OCI-LY1 (cell line): ENCODE data around the gene DDX51.
"Not testable (repeated sequence)": the region's sequence is repeated elsewhere in the genome, so short reads cannot be mapped to it uniquely, and the experiment has no call there.

Source experiments
- H2AFZ ChIP-seq: fragments of 200-600 bp; sonication (generic), shearing (Covaris generic); 2 replicates; pipeline ENCODE4 v1.6.0; 2014; ENCODE audit warnings: antibody characterized with exemption, mild to moderate bottlenecking, low read length
- H3F3A ChIP-seq: fragments of 200-600 bp; sonication (generic), shearing (Covaris generic); 2 replicates; pipeline ENCODE4 v1.6.0; 2014; ENCODE audit warnings: mild to moderate bottlenecking, antibody characterized with exemption, low read length, moderate library complexity; ENCODE audit not compliant: insufficient read depth
- H3K27ac ChIP-seq: fragments of 200-600 bp; sonication (generic); 2 replicates; pipeline ENCODE4 v1.5.1; 2014; ENCODE audit warnings: low read length, mixed run types, mild to moderate bottlenecking, low read depth; ENCODE audit not compliant: poor library complexity, severe bottlenecking
- H3K27me3 ChIP-seq: fragments of 200-600 bp; sonication (generic); 2 replicates; pipeline ENCODE4 v1.6.0; 2014; ENCODE audit warnings: antibody characterized with exemption, mild to moderate bottlenecking, low read length, moderate library complexity; ENCODE audit not compliant: insufficient read depth
- H3K36me3 ChIP-seq: fragments of 200-600 bp; sonication (generic); 2 replicates; pipeline ENCODE4 v1.6.1; 2014; ENCODE audit warnings: mild to moderate bottlenecking, antibody characterized with exemption, low read length, moderate library complexity, mixed read lengths; ENCODE audit not compliant: insufficient read depth
- H3K4me1 ChIP-seq: fragments of 200-600 bp; sonication (generic); 2 replicates; pipeline ENCODE4 v1.5.1; 2014; ENCODE audit warnings: mild to moderate bottlenecking, low read length, moderate library complexity; ENCODE audit not compliant: insufficient read depth, severe bottlenecking
- H3K4me2 ChIP-seq: fragments of 200-600 bp; sonication (generic), shearing (Covaris generic); 2 replicates; pipeline ENCODE4 v1.6.1; 2014; ENCODE audit warnings: low read length
- H3K4me3 ChIP-seq: fragments of 200-600 bp; sonication (generic); 2 replicates; pipeline ENCODE4 v1.5.1; 2014; ENCODE audit warnings: low read length, low read depth, mild to moderate bottlenecking, mixed read lengths; ENCODE audit not compliant: poor library complexity, severe bottlenecking
- H3K79me2 ChIP-seq: fragments of 200-600 bp; shearing (Covaris generic); 2 replicates; pipeline ENCODE4 v1.6.1; 2016; ENCODE audit warnings: mixed run types, low read length, mixed read lengths; ENCODE audit not compliant: insufficient read depth
- H3K9ac ChIP-seq: fragments of 200-600 bp; sonication (generic), shearing (Covaris generic); 2 replicates; pipeline ENCODE4 v1.6.1; 2014; ENCODE audit warnings: mild to moderate bottlenecking, low read length, mixed read lengths
- H3K9me2 ChIP-seq: fragments of 200-600 bp; sonication (generic), shearing (Covaris generic); 2 replicates; pipeline ENCODE4 v1.6.1; 2014; ENCODE audit warnings: low read depth, mild to moderate bottlenecking, low read length, mixed read lengths
- H3K9me3 ChIP-seq: fragments of 200-600 bp; shearing (Covaris generic); 2 replicates; pipeline ENCODE4 v1.6.1; 2014; ENCODE audit warnings: low read length, mixed read lengths
- H4K20me1 ChIP-seq: fragments of 200-600 bp; sonication (generic), shearing (Covaris generic); 2 replicates; pipeline ENCODE4 v1.6.0; 2016; ENCODE audit warnings: mild to moderate bottlenecking, low read length; ENCODE audit not compliant: insufficient read depth
- CTCF ChIP-seq: fragments of 200-600 bp; sonication (generic), shearing (Covaris generic); IDR thresholded peaks from 2 replicates; pipeline ENCODE4 v1.5.1; 2017; ENCODE audit warnings: mild to moderate bottlenecking, antibody characterized with exemption, low read length, moderate library complexity, mixed read lengths
- EZH2 ChIP-seq: fragments of 200-600 bp; sonication (generic), shearing (Covaris generic); IDR thresholded peaks from 2 replicates; pipeline ENCODE4 v1.8.0; 2017; ENCODE audit warnings: borderline replicate concordance, mixed run types, mild to moderate bottlenecking, antibody characterized with exemption, low read length, moderate library complexity, mixed read lengths

DDX51 gene

GRCh38 chr12:132137483-132138125 lies 6.5 kb downstream of the DDX51 start:
- H3F3A ChIP-seq, result peaks cover 3% of the 10 kb centered on the region; the same call in 1 of the 2 replicates
- H3K27ac ChIP-seq, result no peak overlapping the region
- TF ChIP-seq CTCF, result no peak
- TF ChIP-seq EZH2, result no peak

GRCh38 chr12:132136226-132136625 lies 7.9 kb downstream of the DDX51 start:
- not testable (repeated sequence) for H3F3A ChIP-seq, H4K20me1 ChIP-seq, H3K9ac ChIP-seq, H3K4me3 ChIP-seq, H3K4me2 ChIP-seq, H3K4me1 ChIP-seq, H2AFZ ChIP-seq, H3K9me3 ChIP-seq, H3K9me2 ChIP-seq, H3K79me2 ChIP-seq, H3K27ac ChIP-seq, H3K27me3 ChIP-seq
- peaks cover 30% of the 10 kb centered on the region for H3K36me3 ChIP-seq

More at GRCh38 chr12:132137483-132138125, 6.5 kb downstream of the DDX51 start:
- no peak overlapping the region for H3K4me3 ChIP-seq
- H2AFZ ChIP-seq, result no peak overlapping the region
- no peaks in the 10 kb centered on the region for H4K20me1 ChIP-seq
- peaks cover 44% of the 10 kb centered on the region for H3K36me3 ChIP-seq
- H3K79me2 ChIP-seq, result peaks cover 2% of the 10 kb centered on the region; the same call in 1 of the 2 replicates
- no peaks in the 10 kb centered on the region for H3K27me3 ChIP-seq
- H3K9ac ChIP-seq, result no peak overlapping the region
- H3K4me2 ChIP-seq, result no peak overlapping the region
- peaks cover 2% of the 10 kb centered on the region for H3K4me1 ChIP-seq
- no peaks in the 10 kb centered on the region for H3K9me3 ChIP-seq
- H3K9me2 ChIP-seq, result no peaks in the 10 kb centered on the region

- H4K20me1 ChIP-seq, H3K4me3 ChIP-seq, H3K4me1 ChIP-seq, H3K9ac ChIP-seq, H2AFZ ChIP-seq, H3K27me3 ChIP-seq, H3K9me3 ChIP-seq, H3K27ac ChIP-seq, H3F3A ChIP-seq, H3K4me2 ChIP-seq, H3K9me2 ChIP-seq, H3K79me2 ChIP-seq: not testable (repeated sequence)
- H3K36me3 ChIP-seq, result peaks cover 15% of the 10 kb centered on the region
These were observed 9.4 kb downstream of the DDX51 start for GRCh38 chr12:132134653-132135183.

- Histone ChIP-seq H4K20me1 (no peaks in the 10 kb centered on the region), H2AFZ (no peak overlapping the region), H3K79me2 (no peaks in the 10 kb centered on the region), H3K36me3 (peaks cover 9% of the 10 kb centered on the region), H3K9me3 (no peaks in the 10 kb centered on the region), H3K9me2 (no peaks in the 10 kb centered on the region), H3K27me3 (no peaks in the 10 kb centered on the region), H3K4me2 (no peak overlapping the region), H3K4me1 (no peaks in the 10 kb centered on the region), H3F3A (peaks cover 3% of the 10 kb centered on the region; the same call in 1 of the 2 replicates), H3K27ac (no peak overlapping the region), H3K4me3 (no peak overlapping the region), H3K9ac (no peak overlapping the region)
- no peak for TF ChIP-seq EZH2
- TF ChIP-seq CTCF, result no peak
These were observed 10.0 kb downstream of the DDX51 start for GRCh38 chr12:132133952-132134652.
